ENCODE measurements around the gene AAGAB.

AAGAB gene

DNA sequence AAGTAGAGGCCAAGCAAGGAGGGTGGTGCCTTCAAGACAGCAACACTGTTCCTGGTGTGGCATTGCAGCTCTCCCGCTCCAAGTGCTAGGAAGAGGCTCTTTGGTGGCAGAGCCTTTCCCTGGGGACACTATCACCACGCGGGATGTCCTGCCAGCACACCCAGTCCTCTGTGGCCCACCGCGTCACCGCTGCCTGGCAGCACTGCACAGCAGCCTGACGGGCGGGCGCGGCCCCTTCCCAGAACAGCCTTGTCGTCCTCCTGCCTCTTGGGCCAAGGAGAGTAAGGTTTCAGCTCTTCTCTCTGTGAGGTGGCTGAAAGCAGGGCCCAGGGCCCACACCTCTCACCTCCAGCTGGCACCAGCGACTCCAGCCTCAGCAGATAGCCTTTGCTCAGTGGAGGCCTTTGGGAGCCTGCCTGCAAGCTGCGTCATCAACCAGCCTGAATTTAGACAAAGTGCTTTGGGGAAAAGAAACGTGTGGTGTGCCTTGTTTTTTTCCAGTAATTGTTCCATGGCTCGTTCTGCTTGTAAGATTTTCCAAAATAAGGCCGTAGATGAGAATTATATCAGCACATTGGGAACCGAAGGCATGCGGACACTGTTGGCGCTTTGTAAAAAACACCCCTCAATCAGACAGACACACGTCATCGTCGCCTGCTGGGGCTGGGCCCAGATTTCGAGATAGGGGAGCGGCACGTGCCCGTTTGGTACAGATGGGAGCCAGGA lies 65.0 kb downstream of the AAGAB start:
- DNase-seq (ENCODE audit: low read depth in 2 of 2) = no peak

DNA sequence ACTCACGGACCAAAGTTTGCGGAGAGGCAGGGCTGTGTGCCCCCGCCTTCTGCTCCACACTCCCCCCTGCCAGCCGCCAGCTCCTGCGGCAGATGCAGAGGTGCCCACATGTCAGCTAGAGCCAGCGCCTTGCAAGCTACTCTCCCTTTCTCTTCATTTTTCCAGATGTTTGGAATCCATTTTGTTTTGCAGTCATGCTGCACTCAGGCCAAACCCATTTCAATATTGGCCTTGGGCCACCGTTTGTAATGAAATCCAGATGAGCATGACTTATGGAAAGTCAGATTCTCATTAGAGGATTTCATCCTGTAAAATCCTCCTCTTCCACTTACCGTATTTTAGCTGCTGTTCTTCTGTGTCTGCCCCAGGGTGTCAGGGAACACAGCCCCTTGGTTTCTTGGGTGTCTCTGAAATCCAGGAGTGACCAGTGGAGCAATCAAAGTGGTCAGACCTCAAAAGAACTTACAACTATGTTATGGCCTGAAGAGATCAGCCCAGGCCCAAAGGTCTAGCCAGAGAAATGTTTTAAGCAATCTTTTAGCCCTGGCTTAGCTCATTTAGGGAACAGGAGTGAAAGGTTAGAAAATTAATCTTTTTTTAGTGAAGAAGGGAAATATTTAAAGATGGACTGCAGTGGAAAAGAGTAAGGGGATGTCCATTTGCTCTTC lies 65.8 kb downstream of the AAGAB start:
- no peak for DNase-seq (ENCODE audit: low read depth in 2 of 2)

DNA sequence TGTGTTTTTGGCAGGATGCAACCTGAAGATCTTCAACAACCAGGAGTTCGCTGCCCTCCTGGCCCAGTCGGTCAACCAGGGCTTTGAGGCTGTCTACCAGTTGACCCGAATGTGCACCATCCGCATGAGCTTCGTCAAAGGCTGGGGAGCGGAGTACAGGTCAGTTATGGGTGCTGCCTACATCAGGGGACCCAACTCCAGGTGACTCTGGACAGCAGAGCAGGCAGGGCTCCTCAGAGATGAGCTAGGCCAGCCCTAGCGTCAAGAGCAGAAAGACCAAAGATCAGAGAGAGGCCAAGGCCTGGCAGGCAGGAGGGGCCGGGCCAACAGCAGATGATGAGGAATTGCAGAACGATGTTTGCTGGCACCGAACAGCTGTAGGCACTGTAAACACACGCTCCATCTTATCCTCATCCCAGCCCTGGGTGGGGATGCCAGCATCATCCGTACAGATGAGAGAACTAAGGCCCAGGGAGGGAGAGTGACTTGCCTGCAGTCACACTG lies 67.1 kb downstream of the AAGAB start:
- DNase-seq (ENCODE audit: low read depth in 2 of 2) = no peak

DNA sequence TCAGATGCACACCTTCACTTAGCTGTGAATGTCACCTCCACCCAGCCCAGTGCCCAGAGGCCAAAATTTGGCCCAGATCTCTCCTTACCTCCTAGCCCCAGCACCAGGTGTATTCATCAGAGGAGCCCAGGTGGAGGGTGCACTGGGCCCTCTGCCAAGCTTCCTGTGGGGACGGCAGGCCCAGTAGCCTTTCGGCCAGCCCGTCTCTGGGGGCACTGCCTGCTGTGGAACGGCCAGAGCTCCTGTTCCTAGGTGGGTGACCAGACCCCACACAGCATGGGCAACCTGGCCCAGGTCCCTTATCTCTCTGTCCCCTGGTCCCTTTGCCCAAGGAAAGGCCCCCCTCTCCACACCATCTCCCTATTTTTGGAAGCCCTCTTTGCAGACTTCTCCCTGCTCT lies 67.8 kb downstream of the AAGAB start:
- no peak for DNase-seq (ENCODE audit: low read depth in 2 of 2)

DNA sequence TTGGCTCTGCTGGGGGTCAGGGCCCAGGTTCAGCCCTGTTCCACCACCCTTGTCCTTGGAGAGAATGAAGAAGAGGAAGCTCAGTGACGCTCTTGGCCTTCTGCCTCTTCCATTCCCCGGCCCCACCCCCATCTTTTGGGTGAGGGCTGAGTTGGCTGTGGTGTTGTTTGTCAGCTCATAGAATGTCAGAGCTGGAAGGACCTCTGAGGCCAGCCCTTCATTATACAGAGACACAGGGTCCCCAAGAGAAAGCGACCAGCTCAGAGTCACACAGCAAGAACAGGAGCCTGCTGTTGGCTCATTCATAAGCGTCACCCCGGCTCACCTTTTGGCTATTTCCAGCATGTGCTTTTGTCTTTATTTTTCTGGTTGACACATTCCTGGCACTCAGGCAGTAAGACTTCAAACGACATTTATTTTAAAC lies 68.2 kb downstream of the AAGAB start:
- no peak for DNase-seq (ENCODE audit: low read depth in 2 of 2)

DNA sequence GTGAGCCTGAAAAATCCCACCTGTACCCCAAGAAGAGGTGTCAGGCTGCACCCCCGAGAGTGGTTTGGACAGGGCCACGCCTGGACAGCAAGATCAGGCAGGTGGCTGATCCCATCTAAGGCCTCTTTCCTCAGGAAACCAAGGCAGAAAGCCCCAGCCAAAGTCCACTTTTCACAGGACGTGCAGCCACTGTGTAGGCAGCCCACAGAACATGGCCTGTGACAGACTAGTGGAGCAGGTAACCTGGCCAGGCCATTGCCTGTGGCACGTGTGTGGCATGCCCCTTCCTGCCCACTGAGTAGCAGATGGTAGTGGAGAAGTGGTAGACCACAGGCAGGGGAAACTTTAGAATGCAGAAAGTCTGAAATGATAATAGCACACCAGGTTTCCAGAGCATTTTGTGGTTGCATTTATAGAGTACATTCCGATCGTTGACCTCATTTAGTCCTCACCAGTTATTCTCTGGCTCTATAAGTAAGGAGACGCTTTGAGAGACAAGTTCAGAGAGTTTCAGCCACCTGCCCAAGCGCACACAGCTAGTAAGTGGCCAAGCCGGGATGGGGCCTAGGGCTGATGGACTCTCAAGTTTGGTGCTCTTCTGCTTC lies 68.7 kb downstream of the AAGAB start:
- DNase-seq (ENCODE audit: low read depth in 2 of 2) = no peak

DNA sequence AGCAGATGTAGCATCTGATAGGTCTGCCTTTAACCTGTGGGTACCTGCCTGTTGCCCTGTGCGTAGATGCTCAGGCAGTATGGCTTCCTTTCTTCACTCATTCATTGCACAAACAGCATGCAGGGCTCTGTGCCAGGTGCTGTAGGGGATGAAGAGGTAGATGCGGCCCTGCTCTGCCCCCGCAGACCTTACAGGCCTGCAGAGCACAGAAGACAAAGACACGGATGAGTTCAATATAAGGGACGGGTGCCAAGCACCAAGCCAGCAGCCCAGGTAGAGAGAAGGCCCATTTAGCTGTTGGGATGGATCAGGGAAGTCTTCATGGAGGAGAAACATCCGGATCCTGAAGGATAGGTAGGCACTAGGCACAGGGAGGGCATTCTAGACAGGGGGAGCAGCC lies 69.4 kb downstream of the AAGAB start:
- no peak for DNase-seq (ENCODE audit: low read depth in 2 of 2)

DNA sequence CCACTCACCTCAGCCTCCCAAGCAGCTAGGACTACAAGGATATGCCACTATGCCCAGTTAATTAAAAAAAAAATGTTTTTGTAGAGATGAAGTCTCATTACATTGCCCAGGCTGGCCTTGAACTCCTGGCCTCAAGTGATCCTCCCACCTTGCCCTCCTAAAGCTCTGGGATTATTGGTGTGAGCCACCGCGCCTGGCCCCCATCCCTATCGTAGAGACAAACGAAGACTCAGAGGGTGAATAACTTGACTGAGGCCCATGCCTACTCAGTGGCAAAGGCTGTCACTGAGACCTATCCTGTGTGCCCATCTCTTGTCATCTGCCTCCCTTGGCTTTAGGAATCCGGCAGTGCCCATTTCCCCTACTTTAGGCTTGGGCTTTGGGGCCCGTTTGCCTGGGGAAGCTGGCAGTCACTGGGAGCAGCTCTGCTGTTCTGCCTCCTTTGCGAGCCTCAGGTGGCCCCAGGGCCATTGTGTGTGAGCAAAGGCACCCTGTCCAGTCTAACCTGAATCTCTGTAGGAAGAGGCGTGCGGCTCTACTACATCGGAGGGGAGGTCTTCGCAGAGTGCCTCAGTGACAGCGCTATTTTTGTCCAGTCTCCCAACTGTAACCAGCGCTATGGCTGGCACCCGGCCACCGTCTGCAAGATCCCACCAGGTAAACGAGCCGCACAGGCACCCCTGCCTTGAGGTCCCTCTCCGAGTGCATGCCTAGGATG lies 70.1 kb downstream of the AAGAB start:
- DNase-seq (ENCODE audit: low read depth in 2 of 2) = no peak

DNA sequence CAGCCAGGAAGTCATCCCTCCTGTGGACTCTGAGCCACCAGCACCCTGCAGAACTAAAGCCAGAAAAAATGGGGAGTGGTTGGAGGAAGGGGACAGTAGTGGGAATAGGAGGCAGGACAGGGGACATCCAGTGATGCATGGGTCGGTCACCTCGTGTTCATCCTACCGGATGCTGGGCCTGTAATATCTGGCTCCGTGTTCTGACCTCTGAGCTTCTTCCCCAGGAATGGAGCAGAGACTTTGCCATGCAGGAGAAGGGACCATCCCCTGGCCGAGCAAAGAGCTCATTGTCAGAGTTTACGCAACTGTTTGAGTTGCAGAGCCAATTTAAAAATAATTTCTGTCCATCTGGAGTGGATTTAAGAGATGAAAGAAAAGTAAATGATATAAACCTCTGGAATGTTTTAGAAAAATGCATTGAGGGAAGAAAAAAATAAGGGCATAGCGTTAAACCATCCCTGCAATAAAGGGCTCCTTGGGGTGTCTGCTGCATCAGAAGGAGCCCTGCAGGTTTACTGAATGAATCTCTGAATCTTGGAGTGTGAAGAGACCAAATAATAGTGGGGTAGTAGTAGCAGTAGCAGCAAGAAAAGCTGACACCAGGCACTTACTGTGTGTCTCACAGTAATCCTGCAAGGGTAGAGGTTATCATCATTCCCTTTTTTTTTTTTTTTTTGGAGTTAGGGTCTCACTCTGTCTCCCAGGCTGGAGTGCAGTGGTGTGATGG lies 70.9 kb downstream of the AAGAB start:
- no peak for DNase-seq (ENCODE audit: low read depth in 2 of 2)

DNA sequence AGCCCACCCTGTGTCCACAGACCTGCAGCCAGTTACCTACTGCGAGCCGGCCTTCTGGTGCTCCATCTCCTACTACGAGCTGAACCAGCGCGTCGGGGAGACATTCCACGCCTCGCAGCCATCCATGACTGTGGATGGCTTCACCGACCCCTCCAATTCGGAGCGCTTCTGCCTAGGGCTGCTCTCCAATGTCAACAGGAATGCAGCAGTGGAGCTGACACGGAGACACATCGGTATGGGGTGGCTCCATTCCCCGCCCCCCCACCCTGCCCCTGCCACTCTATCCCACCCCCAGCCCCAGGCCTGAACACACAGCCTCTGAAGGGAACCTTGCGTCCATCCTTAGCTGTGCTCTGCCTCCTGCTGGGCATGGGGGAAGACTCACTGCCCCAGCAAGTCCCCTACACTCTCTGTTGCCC lies 73.2 kb downstream of the AAGAB start:
- no peak for DNase-seq (ENCODE audit: low read depth in 2 of 2)

DNA sequence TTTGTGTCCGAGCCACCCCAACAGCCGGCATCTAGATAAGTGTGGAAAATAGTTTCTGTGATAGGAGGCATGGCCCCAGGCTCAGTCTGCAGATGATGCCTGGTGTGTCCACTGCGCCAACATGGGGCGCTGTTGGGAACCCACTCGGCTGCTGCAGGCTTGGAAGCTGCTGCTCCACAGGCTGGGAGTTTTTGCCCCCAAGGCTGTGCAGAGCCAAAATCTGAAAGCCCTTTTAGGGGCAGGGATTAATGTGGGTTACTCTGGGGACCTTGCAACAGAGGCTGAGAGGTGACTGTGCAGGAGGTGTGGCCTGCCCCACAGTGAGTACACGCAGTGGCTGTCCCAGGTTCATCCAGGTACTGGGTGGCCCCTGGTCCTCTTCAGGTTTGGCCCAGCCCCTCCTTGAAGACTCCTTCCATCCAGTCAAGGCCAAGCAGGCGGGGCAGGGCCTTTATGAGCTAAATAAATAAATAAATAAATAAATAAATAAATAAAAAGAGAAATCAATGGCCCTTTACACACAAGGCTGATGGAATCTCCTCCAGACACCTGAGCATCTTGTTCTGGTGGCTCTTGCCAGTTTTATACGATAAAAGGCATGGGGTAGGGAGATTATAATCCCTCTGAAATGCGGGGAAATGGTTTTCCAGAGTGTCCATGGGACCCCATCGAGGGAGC lies 73.8 kb downstream of the AAGAB start:
- no peak for DNase-seq (ENCODE audit: low read depth in 2 of 2)

DNA sequence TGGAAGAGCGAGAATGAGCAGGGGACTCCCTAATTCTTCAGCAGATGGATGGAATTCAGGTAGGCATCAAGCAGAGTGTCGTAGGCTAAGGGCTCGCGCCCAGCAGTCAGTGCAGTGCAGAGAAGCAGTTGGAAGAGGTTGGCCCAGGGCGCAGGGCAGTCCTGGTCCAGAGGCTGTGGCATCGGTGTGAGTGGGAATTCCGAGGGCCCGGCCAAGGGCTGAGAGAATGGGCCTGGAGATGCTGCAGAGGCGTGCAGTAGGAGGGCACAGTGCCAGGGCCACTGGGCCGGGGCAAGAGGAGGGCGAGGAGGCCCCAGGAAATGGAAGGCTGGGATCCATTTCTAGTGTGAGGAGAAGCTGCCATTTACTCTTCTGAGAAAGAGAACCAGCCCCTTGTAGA lies 74.4 kb downstream of the AAGAB start:
- DNase-seq (ENCODE audit: low read depth in 2 of 2) = no peak

DNA sequence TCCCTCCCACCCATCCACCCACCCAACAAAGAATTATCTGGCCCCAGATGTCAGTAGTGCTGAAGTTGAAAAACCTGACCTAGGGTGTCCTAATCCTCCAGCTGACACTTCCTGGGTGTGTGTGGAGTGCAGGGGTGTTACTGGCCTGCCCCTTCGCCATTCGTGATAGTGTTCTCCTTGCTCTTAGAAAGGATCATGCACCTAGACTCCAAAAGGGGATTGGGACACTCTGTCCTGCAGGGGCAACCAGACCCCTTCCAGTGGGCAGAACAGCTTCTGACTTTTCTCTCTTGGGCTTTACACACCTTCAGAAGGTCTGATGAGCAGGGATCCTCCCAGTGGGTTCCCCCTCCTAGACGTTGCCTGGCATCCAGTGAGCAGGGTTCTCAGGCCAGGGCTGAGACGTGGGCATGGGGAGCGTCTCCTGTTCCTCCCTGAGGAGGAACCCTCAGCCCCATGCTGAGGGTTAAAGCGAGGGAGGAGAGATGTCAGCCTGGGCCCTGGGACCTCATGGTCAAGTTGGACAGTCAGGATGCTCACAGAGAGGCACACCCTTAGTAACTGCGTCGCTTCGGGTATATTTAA lies 75.0 kb downstream of the AAGAB start:
- DNase-seq (ENCODE audit: low read depth in 2 of 2) = no peak

DNA sequence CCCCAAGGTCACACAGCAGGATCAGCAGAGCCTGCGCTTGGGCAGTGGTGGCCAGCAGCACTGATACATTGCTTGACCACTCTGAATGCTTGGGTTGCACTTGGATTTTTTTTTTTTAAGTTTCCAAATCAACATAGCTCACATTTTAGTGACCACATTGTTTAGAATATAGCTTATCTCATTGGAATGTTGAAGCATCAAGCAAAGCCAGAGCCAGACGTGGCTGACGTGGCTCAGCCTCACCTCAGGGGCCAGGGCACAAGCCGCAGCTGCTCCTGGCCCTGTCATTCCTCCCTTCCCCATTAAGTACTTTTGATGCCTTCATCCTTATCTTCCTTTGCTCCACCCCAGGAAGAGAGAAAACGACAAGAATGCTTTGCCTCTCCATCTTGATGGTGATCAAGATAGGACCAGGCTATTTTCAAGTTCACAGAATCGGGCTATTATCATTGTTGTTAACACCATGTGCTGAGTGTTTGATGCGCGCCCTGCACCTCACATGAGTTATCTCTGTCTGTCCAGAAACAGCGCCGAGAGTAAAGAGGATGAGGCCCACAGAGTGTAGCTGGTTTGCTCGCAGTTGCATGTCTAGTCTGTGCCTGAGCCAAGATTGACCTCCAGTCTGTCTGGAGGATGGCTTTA lies 75.8 kb downstream of the AAGAB start:
- no peak for DNase-seq (ENCODE audit: low read depth in 2 of 2)

DNA sequence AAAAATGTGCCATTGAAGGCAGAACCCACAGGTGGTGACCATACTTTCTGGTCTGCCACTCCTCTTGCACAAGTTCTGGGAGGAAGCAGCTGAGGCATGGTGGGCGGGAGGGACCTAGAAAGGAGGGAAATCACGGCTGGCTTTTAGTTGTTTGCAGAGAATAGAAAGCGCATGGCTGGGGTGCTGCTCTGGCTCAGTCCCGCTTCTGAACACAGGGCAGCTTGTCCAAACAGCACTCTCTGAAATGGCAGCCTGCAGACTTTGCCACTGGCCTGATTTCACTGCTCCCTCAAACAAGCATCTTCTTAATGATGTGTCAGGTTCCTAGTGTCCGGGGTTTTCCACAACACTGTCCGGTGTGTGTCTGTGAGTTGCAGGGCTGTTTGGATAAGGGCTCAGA lies 76.7 kb downstream of the AAGAB start:
- DNase-seq (ENCODE audit: low read depth in 2 of 2) = no peak

DNA sequence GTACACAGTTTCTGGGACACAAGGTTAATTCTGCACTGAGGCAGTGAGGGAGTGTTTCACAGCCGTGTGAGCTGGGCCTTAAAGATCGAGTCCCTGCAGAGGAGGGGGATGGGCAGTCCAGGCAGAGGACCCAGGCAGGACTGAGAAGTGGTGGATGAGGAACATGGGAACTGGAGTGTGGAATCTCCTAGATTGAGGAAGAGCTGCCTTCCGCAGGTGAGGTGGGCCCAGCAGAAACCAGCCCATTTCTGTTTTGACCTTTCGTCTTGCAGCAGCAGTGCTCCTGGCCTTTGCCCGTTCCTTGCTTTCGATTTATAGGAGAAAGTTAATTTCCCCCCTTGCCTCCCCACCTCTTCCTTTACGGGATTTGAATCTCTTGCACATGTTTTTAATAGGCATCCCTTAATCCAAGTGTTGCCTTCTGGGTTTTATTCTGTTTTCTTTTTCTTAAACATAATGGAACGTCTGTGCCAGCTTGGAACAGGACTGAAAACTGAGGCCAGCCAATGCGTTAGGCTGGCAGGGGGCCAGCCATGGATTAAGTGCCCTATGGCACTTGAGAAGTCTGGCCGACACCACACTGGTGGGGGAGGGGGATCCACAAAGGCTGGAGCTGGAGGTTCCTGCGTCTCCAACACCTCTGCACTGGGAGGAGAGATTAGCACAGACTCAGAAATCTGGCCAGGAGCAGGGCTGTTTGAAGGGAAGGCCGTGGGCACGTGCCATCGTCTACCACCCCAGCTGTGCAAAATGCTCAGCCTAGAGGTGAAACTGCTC lies 78.1 kb downstream of the AAGAB start:
- DNase-seq (ENCODE audit: low read depth in 2 of 2) = no peak

DNA sequence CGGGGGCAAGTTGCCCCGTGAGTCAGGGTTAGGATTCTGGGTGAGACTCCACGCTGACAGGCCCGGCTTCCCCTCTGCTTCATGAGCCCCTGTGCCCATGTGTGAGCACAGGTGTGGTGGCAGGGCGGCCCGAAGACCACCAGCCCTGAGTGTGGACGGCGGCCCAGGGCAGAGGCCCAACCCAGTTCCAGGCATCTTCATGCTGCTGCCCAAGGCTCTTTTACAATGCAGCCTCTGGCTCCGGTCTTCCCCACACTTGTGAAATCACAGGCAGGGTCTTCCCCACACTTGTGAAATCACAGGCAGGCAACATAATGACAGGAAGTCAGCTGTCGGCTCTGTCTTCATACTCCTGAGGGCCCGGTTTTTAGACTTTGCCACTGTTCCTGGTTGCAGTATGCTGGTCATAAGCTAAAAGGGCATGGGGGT lies 78.8 kb downstream of the AAGAB start:
- DNase-seq (ENCODE audit: low read depth in 2 of 2) = no peak

DNA sequence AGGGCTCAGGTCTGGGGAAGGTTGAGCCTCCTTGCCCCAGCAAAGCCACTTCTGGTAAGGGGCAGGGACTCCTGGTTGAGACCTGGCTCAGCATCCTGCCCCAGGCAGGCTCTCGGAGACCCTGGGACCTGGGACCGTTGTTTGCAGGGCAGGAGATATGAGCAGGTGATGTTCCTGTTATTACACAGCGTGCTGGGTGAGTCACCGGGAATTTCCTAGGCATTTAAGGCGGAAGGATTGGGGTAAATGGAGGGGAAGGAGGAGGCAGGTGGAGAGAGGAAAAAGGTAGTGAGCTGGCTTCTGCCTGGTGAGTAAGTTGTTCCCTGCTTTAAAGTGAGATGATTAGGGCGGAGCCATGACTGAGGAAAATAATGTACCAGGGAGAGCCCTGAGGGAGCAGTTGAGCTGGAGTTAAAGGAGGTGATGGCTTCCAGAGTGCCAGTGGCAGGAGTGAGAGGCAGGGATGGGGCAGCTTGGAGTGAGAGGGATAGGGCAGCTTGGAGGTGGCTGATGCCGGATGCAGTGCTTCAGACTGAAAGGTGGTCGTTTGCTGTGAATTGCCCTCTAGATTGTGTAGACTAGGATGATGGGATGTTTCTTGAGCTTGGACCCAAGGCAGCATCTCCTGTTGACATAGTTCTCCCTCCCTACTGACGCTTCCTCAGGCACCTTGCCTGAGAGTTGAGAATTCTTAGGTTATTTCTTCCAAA lies 79.4 kb downstream of the AAGAB start:
- DNase-seq (ENCODE audit: low read depth in 2 of 2) = no peak

DNA sequence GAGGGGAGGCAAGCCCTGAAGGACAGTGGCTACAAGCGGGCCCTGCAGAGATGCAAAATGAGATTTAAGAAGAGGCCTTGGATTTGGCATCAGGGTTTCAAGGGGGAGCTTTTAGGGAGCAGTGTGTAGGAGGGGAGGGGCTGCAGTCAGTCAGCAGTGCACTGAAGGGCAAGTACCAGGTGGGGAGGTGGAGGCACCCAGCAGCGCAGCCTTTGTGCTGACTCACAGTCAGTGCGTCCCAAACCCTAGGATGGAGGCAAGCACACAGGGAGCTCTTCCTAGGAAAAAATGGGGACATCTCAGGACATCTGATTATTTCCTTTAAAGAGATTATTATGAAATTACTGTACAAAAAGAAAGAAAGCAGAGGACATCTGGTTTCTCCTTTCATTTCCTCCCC lies 80.0 kb downstream of the AAGAB start:
- DNase-seq (ENCODE audit: low read depth in 2 of 2) = no peak

Measured in stimulated activated CD8-positive, alpha-beta memory T cell treated with anti-CD3 and anti-CD28 coated beads, Interleukin-15, amount 100 ng/mL, for 4 hours (primary cell).